ENCODE data around the gene KRT80. TPM values are rescaled to one million over a fixed set of nuclear protein-coding genes. Genes with fewer than 3 reads are reported as not detected.

KRT80 gene
- total and polyA plus RNA-seq, 2 of the 13 experiments (the other 11 are each of a cell fraction or from before 2014, with no cell fraction given), result 0.27 to 0.53 TPM

- DNase-seq (ENCODE audit: low spot score) (peak; percentile 67), FAIRE-seq (no peak), ATAC-seq (peak; percentile 75)
- H3K4me1 ChIP-seq (ENCODE audit: insufficient read depth, low read length), result peaks cover 7% of the 10 kb centered on the region; the same call in 1 of the 2 replicates
- intact Hi-C loops (cut with micrococcal nuclease; ENCODE audit: unreplicated experiment), result no loop called here
- H2AFZ ChIP-seq (ENCODE audit: low read length), result no peak overlapping the region
- no peak overlapping the region for H3K27ac ChIP-seq (ENCODE audit: extremely low read length, insufficient read depth, low read length)
- peak overlapping the region in 1 of 3 experiments; percentile 10; a peak in 1 of 6 replicates for H3K4me3 ChIP-seq (replicated peaks in 1 of 3; ENCODE audit: insufficient read depth in 1 of 3, low read depth in 2 of 3, low read length in 3 of 3)
- ChIA-PET CTCF (ENCODE audit: low intra/inter-chr PET ratio, low total read pairs) (no interaction called here), POLR2A (interaction anchor here (1.2 kb wide), 1 partner anchor 846 kb away, joined by 3 read pairs; no protein-coding TSS in a partner anchor)
- no peaks in the 10 kb centered on the region for H3K36me3 ChIP-seq (replicated peaks in 1 of 2; ENCODE audit: control insufficient read depth in 1 of 2, insufficient read depth in 2 of 2, low read length in 2 of 2)
- in situ Hi-C loops (cut with HindIII; ENCODE audit: extremely low pct_ligation_motif_present, low pct_unique_long_range_greater_than_20kb), result loop anchor here (5.0 to 25.0 kb wide), 4 partner anchors 180 to 840 kb away; no protein-coding TSS in a partner anchor
- H4K20me1 ChIP-seq (ENCODE audit: insufficient read depth, low read length), result no peaks in the 10 kb centered on the region
- peak overlapping the region; percentile 23; the same call in 1 of the 2 replicates for H3K4me2 ChIP-seq (ENCODE audit: low read depth, low read length)
- peaks cover 1 to 9% of the 10 kb centered on the region in 2 experiments; a peak in 2 of 5 replicates for H3K27me3 ChIP-seq (ENCODE audit: control insufficient read depth in 1 of 2, insufficient read depth in 2 of 2, low read length in 2 of 2)
- no peaks in the 10 kb centered on the region for H3K79me2 ChIP-seq (ENCODE audit: insufficient read depth, low read length)
- H3K9me3 ChIP-seq (ENCODE audit: low read length), result no peaks in the 10 kb centered on the region
- no TSS peak for BruUV-seq (replicated peaks)
- WGBS (ENCODE audit: low lambda C conversion rate), result no CpG with 5 or more reads among the region's 17 CpGs
- no peak overlapping the region for H3K9ac ChIP-seq (ENCODE audit: insufficient read depth, low read depth, low read length)
- TF ChIP-seq ZNF256 (CRISPR knock-in tag; conservative IDR thresholded peaks at IDR 0.05) (no peak), ZNF781 (CRISPR knock-in tag; IDR thresholded peaks at IDR 0.05; ENCODE audit: borderline replicate concordance, not compliant biosample characterization) (no peak), JUNB (CRISPR knock-in tag; IDR thresholded peaks at IDR 0.05; ENCODE audit: borderline replicate concordance) (no peak), ZNF687 (CRISPR knock-in tag; IDR thresholded peaks at IDR 0.05) (0 out of 2 replicates have a peak, but pooled peaks have one; percentile 9), RBFOX2 (IDR thresholded peaks at IDR 0.05; ENCODE audit: low read depth, low read length) (no peak), EP300 (IDR thresholded peaks at IDR 0.05; ENCODE audit: low read depth in 2 of 2, low read length in 2 of 2) (0 out of 4 replicates have a peak, but pooled peaks of 1 of the 2 experiments have one; percentile 8), EP300 (CRISPR knock-in tag; IDR thresholded peaks at IDR 0.05; ENCODE audit: borderline replicate concordance) (no peak), PATZ1 (CRISPR knock-in tag; IDR thresholded peaks at IDR 0.05) (0 out of 2 replicates have a peak, but pooled peaks have one; percentile 9), HDAC1 (CRISPR knock-in tag; IDR thresholded peaks at IDR 0.05) (no peak), FOSL2 (CRISPR knock-in tag; IDR thresholded peaks at IDR 0.05) (peak; percentile 90), SRSF4 (IDR thresholded peaks at IDR 0.05; ENCODE audit: low read depth, low read length, poor library complexity, severe bottlenecking) (no peak)
- TF ChIP-seq, protein P1, sequence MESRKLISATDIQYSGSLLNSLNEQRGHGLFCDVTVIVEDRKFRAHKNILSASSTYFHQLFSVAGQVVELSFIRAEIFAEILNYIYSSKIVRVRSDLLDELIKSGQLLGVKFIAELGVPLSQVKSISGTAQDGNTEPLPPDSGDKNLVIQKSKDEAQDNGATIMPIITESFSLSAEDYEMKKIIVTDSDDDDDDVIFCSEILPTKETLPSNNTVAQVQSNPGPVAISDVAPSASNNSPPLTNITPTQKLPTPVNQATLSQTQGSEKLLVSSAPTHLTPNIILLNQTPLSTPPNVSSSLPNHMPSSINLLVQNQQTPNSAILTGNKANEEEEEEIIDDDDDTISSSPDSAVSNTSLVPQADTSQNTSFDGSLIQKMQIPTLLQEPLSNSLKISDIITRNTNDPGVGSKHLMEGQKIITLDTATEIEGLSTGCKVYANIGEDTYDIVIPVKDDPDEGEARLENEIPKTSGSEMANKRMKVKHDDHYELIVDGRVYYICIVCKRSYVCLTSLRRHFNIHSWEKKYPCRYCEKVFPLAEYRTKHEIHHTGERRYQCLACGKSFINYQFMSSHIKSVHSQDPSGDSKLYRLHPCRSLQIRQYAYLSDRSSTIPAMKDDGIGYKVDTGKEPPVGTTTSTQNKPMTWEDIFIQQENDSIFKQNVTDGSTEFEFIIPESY (CRISPR knock-in tag; IDR thresholded peaks at IDR 0.05), result no peak
- TF ChIP-seq, protein P2, sequence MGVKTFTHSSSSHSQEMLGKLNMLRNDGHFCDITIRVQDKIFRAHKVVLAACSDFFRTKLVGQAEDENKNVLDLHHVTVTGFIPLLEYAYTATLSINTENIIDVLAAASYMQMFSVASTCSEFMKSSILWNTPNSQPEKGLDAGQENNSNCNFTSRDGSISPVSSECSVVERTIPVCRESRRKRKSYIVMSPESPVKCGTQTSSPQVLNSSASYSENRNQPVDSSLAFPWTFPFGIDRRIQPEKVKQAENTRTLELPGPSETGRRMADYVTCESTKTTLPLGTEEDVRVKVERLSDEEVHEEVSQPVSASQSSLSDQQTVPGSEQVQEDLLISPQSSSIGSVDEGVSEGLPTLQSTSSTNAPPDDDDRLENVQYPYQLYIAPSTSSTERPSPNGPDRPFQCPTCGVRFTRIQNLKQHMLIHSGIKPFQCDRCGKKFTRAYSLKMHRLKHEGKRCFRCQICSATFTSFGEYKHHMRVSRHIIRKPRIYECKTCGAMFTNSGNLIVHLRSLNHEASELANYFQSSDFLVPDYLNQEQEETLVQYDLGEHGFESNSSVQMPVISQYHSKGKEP (CRISPR knock-in tag; IDR thresholded peaks at IDR 0.05), result no peak
Observed at GRCh38 chr12:52147367-52147963, 44.3 kb downstream of the KRT80 start.
